Activated naive CD4-positive, alpha-beta T cell treated with anti-CD3 and anti-CD28 coated beads, Interleukin-2, amount 50 U/mL, for 16 hours (primary cell): ENCODE results near the gene TAF3.

Source experiments
- DNase-seq: peaks from one replicate; pipeline ENCODE4 v3.0.0-alpha.2; 2020

The TAF3 gene

GRCh38 chr10:7937315-7937945 is 119.1 kb downstream of the TAF3 start:
- no peak for DNase-seq

- no peak for DNase-seq
These were observed 123.3 kb downstream of the TAF3 start for GRCh38 chr10:7941576-7941975.

- no peak for DNase-seq
These were observed 124.0 kb downstream of the TAF3 start for GRCh38 chr10:7942316-7942715.

GRCh38 chr10:7942859-7943258 is 124.6 kb downstream of the TAF3 start:
- DNase-seq, result no peak

- DNase-seq, result no peak
These were observed 125.8 kb downstream of the TAF3 start for GRCh38 chr10:7944215-7944480.

- DNase-seq, result no peak
These were observed 126.2 kb downstream of the TAF3 start for GRCh38 chr10:7944537-7944936.

- no peak for DNase-seq
These were observed 126.7 kb downstream of the TAF3 start for GRCh38 chr10:7945034-7945433.

GRCh38 chr10:7945469-7946187 is 127.3 kb downstream of the TAF3 start:
- no peak for DNase-seq

GRCh38 chr10:7948371-7949000 is 130.2 kb downstream of the TAF3 start:
- no peak for DNase-seq

- no peak for DNase-seq
These were observed 132.9 kb downstream of the TAF3 start for GRCh38 chr10:7950981-7951847.

GRCh38 chr10:7952266-7952665 is 134.0 kb downstream of the TAF3 start:
- no peak for DNase-seq

- no peak for DNase-seq
These were observed 135.1 kb downstream of the TAF3 start for GRCh38 chr10:7953447-7953846.

- DNase-seq, result no peak
These were observed 137.1 kb downstream of the TAF3 start for GRCh38 chr10:7955446-7955845.

- DNase-seq, result no peak
These were observed 138.2 kb downstream of the TAF3 start for GRCh38 chr10:7956508-7956907.

GRCh38 chr10:7957591-7957990 is 139.3 kb downstream of the TAF3 start:
- no peak for DNase-seq

GRCh38 chr10:7958442-7958841 is 140.1 kb downstream of the TAF3 start:
- no peak for DNase-seq

GRCh38 chr10:7960108-7960507 is 141.8 kb downstream of the TAF3 start:
- DNase-seq, result no peak

- no peak for DNase-seq
These were observed 144.3 kb downstream of the TAF3 start for GRCh38 chr10:7962592-7962991.

GRCh38 chr10:7965457-7965856 is 147.2 kb downstream of the TAF3 start:
- DNase-seq, result no peak

GRCh38 chr10:7967035-7967434 is 148.7 kb downstream of the TAF3 start:
- DNase-seq, result no peak

GRCh38 chr10:7968510-7969112 is 150.3 kb downstream of the TAF3 start:
- no peak for DNase-seq

- DNase-seq, result no peak
These were observed 151.3 kb downstream of the TAF3 start for GRCh38 chr10:7969623-7970022.

GRCh38 chr10:7971949-7972348 is 153.6 kb downstream of the TAF3 start:
- DNase-seq, result no peak
